Skin of body (tissue), 2 donors: Measurements from ENCODE around the gene SGTA. TPM values are rescaled to one million over a fixed set of nuclear protein-coding genes. Genes with fewer than 3 reads are reported as not detected.

Experiments
- DNase-seq: peaks from one replicate; lab custom pipeline; 2025; lab: John Stamatoyannopoulos, UW
- total RNA-seq: library from RNA; depleted of rRNA; stranded (reverse); fragments of >200 nt; gene quantifications from one replicate; pipeline ENCODE4 v1.2.3, GENCODE V29; 2014

SGTA gene
- total RNA-seq, 1 donor from 2014 or later = 18.7 TPM

DNA sequence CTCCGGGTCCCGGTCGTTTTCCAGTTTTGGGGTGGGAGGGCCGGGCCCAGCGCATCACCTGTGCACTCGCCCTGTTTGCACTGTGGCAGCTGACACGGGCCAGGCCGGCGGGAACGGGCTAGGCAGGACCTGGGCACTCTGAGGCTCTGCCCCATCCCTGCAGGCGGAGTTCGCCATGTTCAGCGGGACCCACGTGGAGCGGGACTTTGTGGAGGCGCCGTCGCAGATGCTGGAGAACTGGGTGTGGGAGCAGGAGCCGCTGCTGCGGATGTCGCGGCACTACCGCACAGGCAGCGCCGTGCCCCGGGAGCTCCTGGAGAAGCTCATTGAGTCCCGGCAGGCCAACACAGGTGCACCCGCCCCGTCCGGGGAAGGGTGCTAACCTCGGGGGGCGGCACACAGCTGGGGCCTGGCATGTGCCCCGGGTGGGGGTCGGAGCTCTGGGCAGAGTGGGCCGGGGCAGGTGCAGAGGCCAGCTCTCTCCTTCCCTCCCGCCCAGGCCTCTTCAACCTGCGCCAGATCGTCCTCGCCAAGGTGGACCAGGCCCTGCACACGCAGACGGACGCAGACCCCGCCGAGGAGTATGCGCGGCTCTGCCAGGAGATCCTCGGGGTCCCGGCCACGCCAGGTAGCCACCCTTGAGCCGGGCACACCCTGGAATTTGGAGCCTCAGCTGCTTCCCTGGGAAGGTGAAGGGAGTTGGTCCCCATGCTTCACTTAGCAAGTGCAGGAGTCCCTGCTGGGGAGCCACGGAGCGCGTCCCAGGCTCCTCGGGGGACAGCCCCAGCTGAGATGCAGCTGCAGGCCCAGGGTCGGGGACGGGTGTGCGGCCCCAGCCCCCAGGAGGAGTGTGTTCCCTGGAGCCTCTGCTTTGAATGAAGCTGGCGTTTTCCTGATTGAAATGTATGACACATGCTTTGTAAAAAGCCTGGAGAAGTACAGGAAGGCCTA, 27.3 kb upstream of the SGTA start:
- DNase-seq = no peak

DNA sequence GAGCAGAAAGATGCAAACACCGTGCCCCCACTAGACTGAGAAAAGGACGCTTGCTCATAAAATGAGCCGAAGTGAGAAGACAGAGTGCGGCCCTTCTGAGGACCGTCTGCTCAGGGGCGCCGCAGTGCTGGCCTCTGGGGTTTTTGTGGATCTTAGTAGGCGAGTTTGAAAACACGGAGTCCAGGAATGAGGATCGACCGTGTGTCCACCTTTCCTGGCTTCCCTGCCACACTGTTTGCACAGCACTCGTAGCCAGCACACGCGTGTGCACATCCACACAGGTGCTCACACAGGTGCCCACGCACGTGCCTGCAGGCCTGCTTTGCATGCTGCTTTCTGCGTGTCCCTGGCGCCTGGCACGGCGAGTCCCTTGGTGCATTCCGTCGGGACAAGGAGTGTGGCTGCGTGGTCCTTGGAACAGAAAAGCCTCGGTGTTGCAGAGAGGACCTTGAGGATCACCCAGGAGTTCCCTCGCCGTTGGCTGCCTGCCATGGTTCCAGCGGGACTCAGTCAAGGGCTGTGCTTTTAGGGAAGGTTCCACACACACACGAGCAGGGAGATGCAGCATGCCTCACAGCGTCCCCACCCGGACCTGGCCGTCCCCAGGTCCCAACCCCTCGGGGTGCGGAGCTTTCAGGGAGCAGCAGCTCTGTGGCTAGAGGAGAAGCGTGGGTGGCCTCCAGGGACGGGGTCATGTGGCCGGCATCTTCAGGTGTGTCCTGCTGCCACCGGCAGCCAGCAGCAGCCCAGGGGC, 26.5 kb upstream of the SGTA start:
- DNase-seq = no peak

DNA sequence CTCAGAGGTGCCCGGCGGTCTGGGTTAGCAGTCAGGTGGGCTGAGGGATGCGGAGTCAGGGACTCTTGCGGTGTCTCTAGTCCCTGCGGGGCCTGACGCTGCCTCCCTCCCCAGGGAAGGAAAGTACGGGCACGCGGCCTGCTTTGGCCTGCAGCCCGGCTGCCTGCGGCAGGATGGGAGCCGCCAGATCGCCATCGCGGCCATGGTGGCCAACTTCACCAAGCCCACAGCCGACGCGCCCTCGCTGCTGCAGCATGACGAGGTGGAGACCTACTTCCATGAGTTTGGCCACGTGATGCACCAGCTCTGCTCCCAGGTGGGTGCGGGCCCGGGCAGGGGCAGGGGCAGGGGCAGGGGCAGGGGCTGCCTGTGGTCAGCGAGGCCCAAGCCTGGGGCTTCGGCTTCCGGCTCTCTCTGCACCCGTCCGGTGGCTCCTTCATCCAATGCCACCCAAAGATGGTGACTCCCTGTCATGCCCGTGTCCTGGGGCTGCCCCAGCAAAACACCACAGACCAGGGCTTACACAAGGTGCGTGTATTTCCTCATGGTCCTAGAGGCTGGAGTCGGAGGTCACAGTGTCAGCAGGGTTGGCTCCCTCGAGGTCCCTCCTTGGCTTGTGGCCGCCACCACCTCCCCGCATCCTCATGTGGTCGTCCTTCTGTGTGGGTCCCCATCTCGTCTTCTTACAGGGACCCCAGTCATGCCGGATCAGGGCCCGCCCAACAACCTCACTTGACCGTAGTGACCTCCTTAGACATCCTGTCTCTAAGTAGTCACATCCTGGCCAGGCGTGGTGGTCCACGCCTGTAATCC, 25.3 kb upstream of the SGTA start:
- DNase-seq = no peak

DNA sequence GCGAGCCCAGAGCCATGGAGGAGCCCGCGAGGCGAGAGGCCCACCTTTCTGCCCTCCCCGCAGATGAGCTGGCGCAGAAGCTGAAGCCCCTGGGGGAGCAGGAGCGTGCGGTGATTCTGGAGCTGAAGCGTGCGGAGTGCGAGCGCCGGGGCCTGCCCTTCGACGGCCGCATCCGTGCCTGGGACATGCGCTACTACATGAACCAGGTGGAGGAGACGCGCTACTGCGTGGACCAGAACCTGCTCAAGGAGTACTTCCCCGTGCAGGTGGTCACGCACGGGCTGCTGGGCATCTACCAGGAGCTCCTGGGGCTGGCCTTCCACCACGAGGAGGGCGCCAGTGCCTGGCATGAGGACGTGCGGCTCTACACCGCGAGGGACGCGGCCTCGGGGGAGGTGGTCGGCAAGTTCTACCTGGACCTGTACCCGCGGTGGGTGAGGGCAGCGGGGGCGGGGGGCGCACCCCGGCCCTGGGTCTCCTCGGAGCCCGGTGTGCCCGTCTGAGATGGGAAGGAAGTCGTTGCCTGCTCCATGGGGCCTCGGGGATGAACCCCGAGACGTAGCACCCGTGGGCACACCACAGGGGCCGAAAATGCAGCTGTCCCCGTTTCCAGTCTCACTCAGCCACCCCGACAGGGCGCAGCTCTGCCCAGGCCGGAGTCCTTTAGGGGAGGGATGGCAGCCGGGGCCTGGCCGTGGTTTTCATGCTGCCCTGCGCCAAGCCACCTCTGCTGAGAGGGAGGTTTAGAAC, 24.5 kb upstream of the SGTA start:
- DNase-seq = no peak

DNA sequence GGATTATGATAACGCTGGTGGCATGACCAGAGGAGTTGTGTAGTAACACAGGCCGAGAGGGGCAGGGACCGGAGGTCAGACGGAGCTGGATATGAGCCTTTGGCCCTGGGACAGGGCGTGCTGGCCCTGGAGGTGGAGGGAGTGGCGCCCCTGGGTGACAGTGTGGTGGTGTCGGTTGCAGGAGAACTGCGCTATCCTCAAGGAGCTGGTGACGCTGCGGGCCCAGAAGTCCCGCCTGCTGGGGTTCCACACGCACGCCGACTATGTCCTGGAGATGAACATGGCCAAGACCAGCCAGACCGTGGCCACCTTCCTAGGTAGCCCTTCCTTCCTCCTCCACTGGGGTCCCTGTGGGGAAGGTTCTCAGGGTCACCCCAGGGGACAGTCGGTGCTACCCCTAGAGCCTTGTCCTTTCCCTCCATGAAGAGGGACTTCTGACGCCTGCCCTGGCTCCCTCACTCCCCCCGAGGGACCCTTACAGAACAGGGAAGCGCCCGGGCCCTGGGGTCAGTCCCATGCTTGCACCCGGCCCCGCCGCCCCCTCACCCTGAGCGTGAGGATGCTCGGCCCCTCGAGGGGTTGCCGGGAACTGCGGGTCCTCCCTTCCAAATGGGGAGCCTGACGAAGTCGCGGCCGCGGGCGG, 23.8 kb upstream of the SGTA start:
- DNase-seq = no peak

DNA sequence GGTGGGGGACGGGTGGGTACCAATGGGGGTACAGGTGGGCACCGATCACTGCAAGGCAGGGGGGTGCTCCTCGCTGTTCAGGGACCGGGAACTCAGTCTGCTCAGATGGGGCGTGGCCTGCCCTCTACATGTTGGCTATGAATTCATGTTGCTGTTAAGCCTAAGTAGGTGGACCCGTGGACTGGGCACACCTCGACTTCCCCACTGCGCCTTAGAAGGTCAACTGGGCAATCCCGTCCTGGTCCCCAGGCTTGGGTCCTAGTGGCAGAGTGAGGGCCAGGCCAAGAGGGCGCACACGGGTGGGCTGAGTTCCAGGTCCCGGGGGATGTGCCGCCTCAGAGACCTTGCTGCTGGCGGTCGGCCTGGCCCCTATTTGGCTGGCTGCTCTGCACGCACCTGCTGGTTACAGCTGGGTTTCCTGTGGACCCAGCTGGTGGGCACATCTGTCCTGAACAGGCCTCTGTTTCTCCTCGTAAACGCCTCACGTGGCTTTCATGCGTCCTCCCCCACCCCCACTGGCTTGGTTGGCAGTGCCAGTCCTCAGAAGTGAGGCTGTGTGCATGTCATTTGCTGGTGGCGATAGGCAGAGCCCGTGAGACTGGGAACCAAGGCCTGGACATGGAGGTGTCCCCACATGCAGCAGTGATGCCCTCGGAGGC, 23.0 kb upstream of the SGTA start:
- DNase-seq = no peak

DNA sequence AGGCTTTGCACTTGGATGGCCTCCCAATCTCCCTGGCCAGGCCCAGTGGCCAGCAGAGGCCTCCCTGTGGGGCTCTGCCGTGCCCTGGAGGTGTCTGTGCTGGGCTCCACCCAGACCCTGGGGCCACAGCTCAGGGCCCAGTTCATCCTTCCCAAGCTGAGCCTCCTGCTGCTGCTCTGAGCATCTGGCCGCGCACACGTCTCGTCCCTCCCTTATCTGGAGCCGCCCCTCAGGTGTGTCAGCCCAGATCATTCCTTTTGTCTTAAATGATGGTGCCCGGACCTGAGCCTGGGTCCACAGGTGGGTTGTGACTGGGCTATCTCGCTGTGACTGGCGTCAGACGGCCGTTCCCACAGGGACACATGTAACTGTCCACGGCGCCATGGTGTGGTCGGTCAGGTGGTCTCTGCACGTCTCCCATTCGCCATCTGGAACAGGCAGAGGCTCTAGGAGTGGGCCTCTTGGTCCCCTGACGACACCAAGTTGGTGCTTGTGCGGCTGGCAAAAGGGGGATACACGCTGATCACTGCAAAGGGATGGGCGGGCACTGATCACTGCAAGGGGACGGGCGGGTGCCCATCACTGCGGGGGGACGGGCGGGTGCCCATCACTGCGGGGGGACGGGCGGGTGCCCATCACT, 22.3 kb upstream of the SGTA start:
- no peak for DNase-seq

DNA sequence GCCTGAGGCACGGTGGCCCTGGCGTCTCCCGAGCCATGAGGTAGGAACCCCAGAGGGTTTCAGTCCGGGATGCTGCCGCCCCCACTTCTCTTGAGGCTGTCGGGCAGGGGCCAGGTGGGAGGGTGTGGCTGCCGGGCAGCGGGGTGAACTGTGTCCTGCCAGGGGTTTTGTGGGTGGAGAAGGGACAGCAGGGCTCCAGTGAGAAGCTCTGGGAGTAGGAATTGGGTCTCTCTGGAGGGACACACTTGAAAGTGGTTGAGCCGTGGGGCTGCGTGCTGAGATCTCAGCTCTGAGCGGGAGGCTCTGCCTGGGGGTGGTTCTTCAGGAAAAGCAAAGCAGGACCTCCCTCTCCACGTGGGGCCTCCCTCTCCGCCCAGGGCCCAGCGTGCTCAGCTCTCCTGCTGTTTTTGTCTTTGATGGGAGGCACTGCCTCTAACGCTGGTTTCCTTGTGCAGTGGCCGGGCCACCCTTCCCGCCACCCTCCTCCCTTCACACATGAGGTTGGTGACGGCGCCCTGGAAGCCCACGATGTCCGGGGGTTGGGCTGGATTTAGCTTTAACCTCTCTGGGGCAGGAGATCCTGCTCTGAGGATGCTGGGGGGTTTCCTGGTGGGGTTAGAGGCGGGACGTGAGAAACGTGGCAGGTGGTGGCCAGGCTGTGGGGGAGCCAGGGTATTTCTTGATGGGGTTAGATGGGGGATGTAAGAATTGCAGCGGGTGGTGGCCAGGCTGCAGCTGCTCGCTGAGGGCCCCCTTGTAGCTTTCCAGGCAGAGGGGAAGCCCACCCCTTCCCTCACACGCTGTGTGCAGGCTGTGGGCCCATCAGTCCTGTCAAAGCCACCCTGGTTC, 21.3 kb upstream of the SGTA start:
- no peak for DNase-seq

DNA sequence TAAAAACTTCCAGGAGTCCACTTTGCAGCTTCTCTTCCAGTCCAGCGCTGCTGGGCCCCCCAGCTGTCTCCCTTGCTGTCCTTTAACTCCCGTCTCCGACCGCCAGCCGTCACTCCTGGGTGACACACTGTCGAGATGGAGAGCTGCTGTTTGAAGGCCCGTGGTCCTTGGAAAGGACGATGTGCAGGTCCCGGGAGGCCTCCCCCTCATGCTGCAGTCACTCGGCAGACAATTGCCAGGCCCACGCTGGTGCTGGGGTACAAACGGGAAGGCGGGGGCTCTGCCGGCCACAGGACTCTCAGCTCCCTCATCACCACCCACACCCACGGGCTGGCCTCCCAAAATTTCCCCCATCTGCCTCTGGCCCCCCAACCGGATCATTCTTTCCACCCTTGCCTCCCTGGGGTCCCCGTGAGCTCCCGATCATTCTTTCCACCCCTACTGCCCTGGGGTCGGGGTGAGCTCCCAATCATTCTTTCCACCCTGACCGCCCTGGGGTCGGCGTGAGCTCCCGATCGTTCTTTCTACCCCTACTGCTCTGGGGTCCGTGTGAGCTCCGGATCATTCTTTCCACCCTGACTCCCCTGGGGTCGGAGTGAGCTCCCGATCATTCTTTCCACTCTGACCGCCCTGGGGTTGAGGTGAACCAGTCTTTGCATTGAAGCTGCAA, 20.5 kb upstream of the SGTA start:
- no peak for DNase-seq

DNA sequence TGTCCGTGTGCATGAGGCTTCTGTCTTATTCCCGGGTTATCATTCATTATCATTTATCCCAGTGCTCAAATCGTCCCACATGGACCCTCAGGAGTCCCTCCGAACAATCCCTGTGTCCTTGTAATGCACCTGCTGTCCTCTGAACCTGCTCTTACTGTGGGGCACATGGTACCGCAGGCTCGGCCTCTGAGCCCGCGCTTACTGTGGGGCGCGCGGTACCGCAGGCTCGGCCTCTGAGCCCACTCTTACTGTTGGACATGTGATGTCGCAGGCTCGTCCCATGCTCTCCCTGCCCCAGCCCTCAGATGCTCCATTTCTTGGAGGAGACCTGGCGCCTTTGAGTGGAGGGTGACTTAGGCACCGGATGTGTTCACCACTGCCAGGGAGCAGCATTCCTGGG, 19.8 kb upstream of the SGTA start:
- no peak for DNase-seq

DNA sequence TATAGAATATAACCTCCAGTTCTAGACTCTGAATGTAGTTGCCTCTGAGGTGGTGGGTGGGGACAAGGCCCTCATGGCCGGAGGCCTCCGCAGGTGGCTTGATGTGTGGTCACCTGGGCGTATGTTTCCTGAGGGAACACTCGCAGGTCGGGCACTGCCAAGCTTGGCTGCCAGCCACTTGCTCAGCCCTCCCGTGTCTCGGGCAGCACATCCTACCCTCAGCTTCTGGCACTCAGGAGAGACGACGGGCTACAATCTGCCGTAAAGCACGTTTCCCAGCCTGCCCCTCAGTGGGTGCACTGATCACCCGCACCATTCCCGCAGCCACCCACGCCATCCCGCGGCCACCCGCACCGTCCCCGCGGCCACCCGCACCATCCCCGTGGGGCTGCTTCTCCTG, 17.4 kb upstream of the SGTA start:
- no peak for DNase-seq

DNA sequence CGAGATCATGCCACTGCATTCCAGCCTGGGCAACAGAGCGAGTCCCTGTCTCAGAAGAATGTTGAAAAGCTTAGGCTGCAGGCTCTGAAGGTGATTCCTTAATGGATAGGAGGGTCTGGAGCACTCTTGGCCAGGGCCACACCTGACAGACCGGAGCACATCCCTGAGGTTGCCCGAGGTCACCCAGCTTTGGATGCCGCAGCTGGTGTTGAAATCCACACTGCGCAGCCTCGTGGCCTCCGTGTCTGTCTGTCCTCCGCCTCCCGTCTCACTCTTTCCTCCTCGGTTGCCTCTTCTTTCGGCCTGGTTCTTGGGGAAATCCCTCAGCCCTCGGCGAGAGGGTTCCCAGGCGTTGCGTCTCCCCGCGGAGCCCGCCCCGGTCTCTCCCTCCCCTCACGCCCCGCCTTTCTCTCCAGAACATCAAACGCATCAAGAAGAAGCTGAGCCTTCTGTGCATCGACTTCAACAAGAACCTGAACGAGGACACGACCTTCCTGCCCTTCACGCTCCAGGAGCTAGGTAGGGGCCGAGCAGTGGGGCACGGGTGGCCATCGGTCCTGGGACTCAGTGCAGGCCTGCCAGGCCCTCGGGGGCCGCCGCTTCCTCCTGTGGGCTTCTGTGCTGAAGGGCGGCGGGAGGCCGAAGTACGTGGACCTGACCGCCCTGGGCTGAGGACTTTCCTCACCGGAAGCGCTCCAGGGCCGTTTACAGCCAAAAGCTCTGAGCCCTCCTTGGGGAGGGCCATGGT, 16.4 kb upstream of the SGTA start:
- DNase-seq = no peak

DNA sequence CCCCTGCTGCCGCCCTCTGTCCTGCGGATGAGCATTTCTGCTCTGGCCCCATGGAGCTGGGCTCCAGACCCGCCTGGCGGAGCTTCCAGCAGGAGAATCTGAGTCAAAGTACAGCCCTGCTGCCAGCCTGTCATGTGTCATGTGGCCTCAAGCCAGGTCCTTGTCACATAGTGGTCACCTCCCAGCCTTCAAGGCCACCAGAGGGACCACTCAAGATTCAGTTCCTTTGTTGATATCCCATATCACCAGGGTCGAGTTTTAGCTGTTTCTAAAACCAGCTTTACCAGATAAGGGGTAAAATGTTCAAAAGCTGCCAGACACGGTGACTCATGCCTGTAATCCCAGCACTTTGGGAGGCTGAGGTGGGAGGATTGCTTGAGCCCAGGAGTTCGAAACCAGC, 15.7 kb upstream of the SGTA start:
- DNase-seq = no peak

DNA sequence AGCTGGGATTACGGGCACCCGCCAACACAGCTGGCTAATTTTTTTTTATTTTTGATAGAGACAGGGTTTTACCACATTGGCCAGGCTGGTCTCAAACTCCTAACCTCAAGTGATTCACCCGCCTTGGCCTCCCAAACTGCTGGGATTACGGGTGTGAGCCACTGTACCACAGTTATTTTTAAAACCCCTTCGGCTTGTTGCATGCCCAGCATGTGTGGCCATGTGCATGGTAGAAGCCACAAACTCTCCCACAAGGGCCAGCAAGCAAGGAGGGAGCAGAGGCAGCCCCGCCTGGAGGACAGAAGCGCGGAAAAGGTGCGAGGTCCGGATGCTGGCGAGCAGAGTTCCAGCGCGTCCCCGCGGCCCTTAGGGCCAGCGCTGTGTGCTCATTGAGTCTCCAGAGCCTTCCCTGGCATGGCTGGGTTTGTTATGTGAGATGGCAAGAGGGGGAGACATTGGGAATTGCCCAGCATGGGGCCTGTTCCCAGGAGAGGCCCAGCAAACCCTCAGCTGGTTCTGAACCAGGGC, 15.1 kb upstream of the SGTA start:
- no peak for DNase-seq

DNA sequence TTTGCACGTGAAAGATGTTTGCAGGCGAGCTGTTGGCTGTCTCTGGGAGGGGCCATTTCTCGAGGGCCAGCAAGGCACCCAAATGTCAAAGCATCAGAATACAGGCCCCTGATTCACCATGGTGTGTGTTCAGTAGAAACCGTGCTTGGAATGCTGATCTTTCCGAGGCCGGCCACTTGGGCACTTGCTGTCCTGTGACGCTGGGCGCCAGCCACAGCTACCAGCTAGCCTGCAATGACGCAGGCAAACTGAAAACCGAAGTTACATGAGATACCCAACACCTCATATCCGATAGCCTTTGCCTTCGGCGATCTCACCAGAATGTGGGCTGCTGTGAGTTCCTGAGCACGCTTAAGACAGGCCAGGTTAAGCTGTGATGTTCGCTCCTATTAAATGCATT, 14.2 kb upstream of the SGTA start:
- no peak for DNase-seq

DNA sequence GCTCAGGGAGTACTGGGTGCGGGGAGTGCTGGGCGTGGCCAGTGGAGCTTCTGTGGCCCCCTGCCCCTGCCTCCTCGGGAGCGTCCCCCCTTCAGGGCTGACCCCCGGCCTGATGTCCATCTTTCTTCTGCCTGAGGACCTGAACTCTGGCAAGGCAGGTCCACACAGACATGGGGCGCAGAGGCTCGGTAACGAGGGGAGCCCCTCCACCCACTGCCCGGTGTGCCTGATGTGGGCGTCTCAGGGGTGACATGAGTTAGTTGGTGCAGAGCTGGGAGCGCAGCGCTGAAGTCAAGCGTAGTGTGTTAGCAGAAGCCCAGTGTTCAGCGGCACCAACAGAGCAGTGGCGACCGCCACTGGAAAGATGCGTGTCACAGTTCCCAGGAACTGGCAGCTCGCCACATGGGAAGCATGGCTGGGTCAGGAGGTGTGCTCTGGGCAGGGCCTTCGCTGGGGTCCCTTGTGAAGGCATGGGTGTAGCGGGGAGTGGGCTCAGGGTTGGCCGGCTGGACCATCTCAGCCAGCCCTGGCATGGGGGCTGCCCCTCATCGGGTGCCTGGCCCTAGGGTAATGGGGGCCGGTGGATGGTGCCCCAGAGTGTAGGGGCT, 13.7 kb upstream of the SGTA start:
- no peak for DNase-seq
